H9 (cell line): Measurements from ENCODE around the gene OGG1. TPM values are rescaled to one million over a fixed set of nuclear protein-coding genes. Genes with fewer than 3 reads are reported as not detected.

Source experiments
- DNase-seq: peaks from one replicate; pipeline ENCODE4 v3.0.0-alpha.2; 2017
- H2AFZ ChIP-seq: one replicate; pipeline ENCODE4 v1.6.1; 2013; ENCODE audit warnings: mild to moderate bottlenecking, low read length, control low read depth, moderate library complexity
- H2AK5ac ChIP-seq: 2 replicates; pipeline ENCODE4 v1.6.1; 2013; ENCODE audit warnings: low read length, control low read depth, mixed read lengths; ENCODE audit not compliant: insufficient read length
- H2BK120ac ChIP-seq: one replicate; pipeline ENCODE4 v1.6.1; 2013; ENCODE audit warnings: low read depth, mild to moderate bottlenecking, low read length, control low read depth, inconsistent platforms; ENCODE audit not compliant: poor library complexity, severe bottlenecking
- H2BK12ac ChIP-seq: 2 replicates; pipeline ENCODE4 v1.6.1; 2013; ENCODE audit warnings: low read length, control low read depth, mixed read lengths, low read depth; ENCODE audit not compliant: insufficient read length
- H2BK15ac ChIP-seq: 2 replicates; pipeline ENCODE4 v1.6.1; 2013; ENCODE audit warnings: low read depth, low read length, control low read depth
- H2BK20ac ChIP-seq: one replicate; pipeline ENCODE4 v1.6.1; 2013; ENCODE audit warnings: low read depth, mild to moderate bottlenecking, low read length, control low read depth, inconsistent platforms; ENCODE audit not compliant: poor library complexity, severe bottlenecking
- H2BK5ac ChIP-seq: 2 replicates; pipeline ENCODE4 v1.6.1; 2013; ENCODE audit warnings: low read length, control low read depth, mixed read lengths; ENCODE audit not compliant: insufficient read length
- H3K14ac ChIP-seq: 2 replicates; pipeline ENCODE4 v1.6.1; 2013; ENCODE audit warnings: low read length, control low read depth; ENCODE audit not compliant: insufficient read depth
- H3K18ac ChIP-seq: 2 replicates; pipeline ENCODE4 v1.6.1; 2013; ENCODE audit warnings: low read depth, mild to moderate bottlenecking, mixed read lengths, low read length, control low read depth; ENCODE audit not compliant: insufficient read length
- H3K23ac ChIP-seq: 2 replicates; pipeline ENCODE4 v1.6.1; 2013; ENCODE audit warnings: low read length, control low read depth, mixed read lengths, low read depth; ENCODE audit not compliant: insufficient read length
- H3K23me2 ChIP-seq: 2 replicates; pipeline ENCODE4 v1.6.1; 2013; ENCODE audit warnings: low read depth, mild to moderate bottlenecking, mixed read lengths, low read length, control low read depth; ENCODE audit not compliant: insufficient read length, poor library complexity, severe bottlenecking
- H3K27ac ChIP-seq: 2 replicates; pipeline ENCODE4 v1.5.1; 2013; ENCODE audit warnings: low read length, control low read depth, mixed read lengths, low read depth; ENCODE audit not compliant: insufficient read length
- H3K27me3 ChIP-seq: 2 replicates; pipeline ENCODE4 v1.6.1; 2013; ENCODE audit warnings: low read length, control low read depth, inconsistent platforms; ENCODE audit not compliant: insufficient read depth
- H3K4ac ChIP-seq: 2 replicates; pipeline ENCODE4 v1.6.1; 2013; ENCODE audit warnings: low read depth, mild to moderate bottlenecking, control low read depth, inconsistent platforms, low read length, moderate library complexity
- H3K4me1 ChIP-seq: 2 replicates; pipeline ENCODE4 v1.6.1; 2013; ENCODE audit warnings: low read length, control low read depth, inconsistent platforms; ENCODE audit not compliant: insufficient read depth
- H3K4me2 ChIP-seq: 2 replicates; pipeline ENCODE4 v1.6.1; 2013; ENCODE audit warnings: low read length, control low read depth, mixed read lengths; ENCODE audit not compliant: insufficient read length, insufficient read depth
- H3K56ac ChIP-seq: 2 replicates; pipeline ENCODE4 v1.6.1; 2013; ENCODE audit warnings: low read depth, mild to moderate bottlenecking, mixed read lengths, low read length, control low read depth; ENCODE audit not compliant: insufficient read length
- H3K79me1 ChIP-seq: 2 replicates; pipeline ENCODE4 v1.6.1; 2013; ENCODE audit warnings: low read depth, mild to moderate bottlenecking, moderate library complexity, low read length, control low read depth, inconsistent platforms; ENCODE audit not compliant: insufficient read depth, poor library complexity, severe bottlenecking
- H3K79me2 ChIP-seq: 2 replicates; pipeline ENCODE4 v1.6.1; 2013; ENCODE audit warnings: low read length, control low read depth, inconsistent platforms; ENCODE audit not compliant: insufficient read depth
- H3K9ac ChIP-seq: 2 replicates; pipeline ENCODE4 v1.6.1; 2013; ENCODE audit warnings: low read length, control low read depth, mixed read lengths; ENCODE audit not compliant: insufficient read length; ENCODE audit errors: extremely low read depth
- H3K9me3 ChIP-seq: one replicate; pipeline ENCODE4 v1.6.1; 2013; ENCODE audit warnings: low read depth, low read length, inconsistent platforms; ENCODE audit not compliant: control insufficient read depth
- H3T11ph ChIP-seq: one replicate; pipeline ENCODE4 v1.6.1; 2013; ENCODE audit warnings: mild to moderate bottlenecking, low read length, control low read depth, inconsistent platforms
- H4K20me1 ChIP-seq: one replicate; pipeline ENCODE4 v1.6.1; 2013; ENCODE audit not compliant: control insufficient read depth, insufficient read length, insufficient read depth
- H4K5ac ChIP-seq: 2 replicates; pipeline ENCODE4 v1.6.1; 2013; ENCODE audit warnings: low read depth, mild to moderate bottlenecking, mixed read lengths, low read length, control low read depth; ENCODE audit not compliant: insufficient read length
- H4K8ac ChIP-seq: replicated peaks from 2 replicates; pipeline ENCODE4 v1.6.1; 2013; ENCODE audit warnings: low read length, control low read depth, mixed read lengths, low read depth; ENCODE audit not compliant: insufficient read length
- H4K91ac ChIP-seq: 2 replicates; pipeline ENCODE4 v1.6.1; 2013; ENCODE audit warnings: low read depth, mild to moderate bottlenecking, moderate library complexity, mixed read lengths, low read length, control low read depth; ENCODE audit not compliant: insufficient read length
- H3K27ac Mint-ChIP-seq, 3 experiments: 2 replicates in 2 of 3; 3 replicates in 1 of 3; pipeline ENCODE4 v1.8.0; 2020 to 2021; ENCODE audit warnings: mixed read lengths in 3 of 3, mild to moderate bottlenecking in 1 of 3, moderate library complexity in 1 of 3
- H3K27me3 Mint-ChIP-seq: 2 replicates; pipeline ENCODE4 v1.8.0; 2021; ENCODE audit warnings: low read depth, mild to moderate bottlenecking, moderate library complexity, mixed read lengths
- H3K36me3 Mint-ChIP-seq, 3 experiments: 2 replicates in 2 of 3; 3 replicates in 1 of 3; pipeline ENCODE4 v1.8.0; 2020 to 2021; ENCODE audit warnings: low read depth in 3 of 3, mixed read lengths in 3 of 3; ENCODE audit not compliant: insufficient read depth in 1 of 3
- H3K4me1 Mint-ChIP-seq, 2 experiments: 2 replicates each; pipeline ENCODE4 v1.8.0; 2020; ENCODE audit warnings: mixed read lengths in 2 of 2
- H3K4me3 Mint-ChIP-seq, 2 experiments: 2 replicates in 1 of 2; 3 replicates in 1 of 2; pipeline ENCODE4 v1.8.0; 2020 to 2021; ENCODE audit warnings: mild to moderate bottlenecking in 2 of 2, mixed read lengths in 2 of 2, moderate library complexity in 1 of 2
- H3K9me3 Mint-ChIP-seq, 2 experiments: 2 replicates in 1 of 2; 3 replicates in 1 of 2; pipeline ENCODE4 v1.8.0; 2020; ENCODE audit warnings: mild to moderate bottlenecking in 2 of 2, mixed read lengths in 2 of 2, moderate library complexity in 1 of 2
- CTCF ChIP-seq: fragments of 200-600 bp; sonication (generic); conservative IDR thresholded peaks from 3 replicates; pipeline ENCODE4 v1.8.0; 2021; ENCODE audit warnings: antibody characterized with exemption, mild to moderate bottlenecking
- whole genome bisulfite sequencing: extraction: QIAGEN DNeasy Blood & Tissue Kit; methylation state at CpG from one replicate; pipeline ENCODE4 v1.1.7; 2013; ENCODE audit warnings: missing lambda C conversion rate, low lambda C conversion rate, mixed read lengths; ENCODE audit not compliant: insufficient read length; ENCODE audit errors: extremely low coverage; 5-methylcytosine and 5-hydroxymethylcytosine counted together
- total RNA-seq: library from RNA; stranded (reverse); gene quantifications from 2 replicates; pipeline ENCODE4 v1.2.1, GENCODE V29; 2021

Gene OGG1
- total RNA-seq, 1 experiment from 2014 or later = 43.4 TPM

- no peak for TF ChIP-seq CTCF
Observed at GRCh38 chr3:9731206-9732079, 18.3 kb upstream of the OGG1 start, which contains the start of gene BRPF1. Gene BRPF1, plus strand, starts transcription at chr3:9731735. Its CDS starts 2,406 bp downstream, at chr3:9734141.

More at GRCh38 chr3:9731206-9732079, 18.3 kb upstream of the OGG1 start, which contains the start of gene BRPF1:
- Mint-ChIP-seq H3K27me3 (no peaks in the 10 kb centered on the region), H3K27ac (peak within 1 kb of the TSS; percentile 98 to 99 (median 99)), H3K4me3 (peak within 1 kb of the TSS; percentile 88 to 91), H3K4me1 (peaks cover 24 to 31% of the 10 kb centered on the region in 2 experiments), H3K9me3 (no peaks in the 10 kb centered on the region; a peak in 1 of 5 replicates), H3K36me3 (peaks cover 9 to 31% (median 26%) of the 10 kb centered on the region in 3 experiments; a peak in 6 of 7 replicates)
- Histone ChIP-seq H3K18ac (peak within 1 kb of the TSS; percentile 98), H4K5ac (no peak within 1 kb of the TSS), H3K4ac (no peak within 1 kb of the TSS; the same call in 1 of the 2 replicates), H3K23me2 (peaks cover 14% of the 10 kb centered on the region), H3K4me1 (no peaks in the 10 kb centered on the region), H3T11ph (peak within 1 kb of the TSS; percentile 96), H4K91ac (peak within 1 kb of the TSS; percentile 15), H3K14ac (peak within 1 kb of the TSS; percentile 100), H2BK15ac (no peak within 1 kb of the TSS), H3K4me2 (peak within 1 kb of the TSS; percentile 85), H4K8ac (no peak within 1 kb of the TSS), H2BK12ac (no peak within 1 kb of the TSS), H2BK5ac (no peak within 1 kb of the TSS), H3K56ac (no peak within 1 kb of the TSS), H3K9me3 (no peaks in the 10 kb centered on the region), H3K79me2 (peaks cover 13% of the 10 kb centered on the region; the same call in 1 of the 2 replicates), H3K27me3 (no peaks in the 10 kb centered on the region), H3K79me1 (peaks cover 4% of the 10 kb centered on the region), H3K23ac (no peak within 1 kb of the TSS), H4K20me1 (peaks cover 2% of the 10 kb centered on the region), H2BK120ac (peak within 1 kb of the TSS; percentile 93), H3K9ac (peak within 1 kb of the TSS; percentile 84), H2AFZ (peak within 1 kb of the TSS; percentile 68), H2AK5ac (no peak within 1 kb of the TSS), H2BK20ac (no peak within 1 kb of the TSS), H3K27ac (no peak within 1 kb of the TSS)
- WGBS = no CpG with 5 or more reads among the region's 88 CpGs
- DNase-seq = peak; percentile 100
